Measurements from ENCODE around the gene EHBP1L1.

The EHBP1L1 gene

DNA sequence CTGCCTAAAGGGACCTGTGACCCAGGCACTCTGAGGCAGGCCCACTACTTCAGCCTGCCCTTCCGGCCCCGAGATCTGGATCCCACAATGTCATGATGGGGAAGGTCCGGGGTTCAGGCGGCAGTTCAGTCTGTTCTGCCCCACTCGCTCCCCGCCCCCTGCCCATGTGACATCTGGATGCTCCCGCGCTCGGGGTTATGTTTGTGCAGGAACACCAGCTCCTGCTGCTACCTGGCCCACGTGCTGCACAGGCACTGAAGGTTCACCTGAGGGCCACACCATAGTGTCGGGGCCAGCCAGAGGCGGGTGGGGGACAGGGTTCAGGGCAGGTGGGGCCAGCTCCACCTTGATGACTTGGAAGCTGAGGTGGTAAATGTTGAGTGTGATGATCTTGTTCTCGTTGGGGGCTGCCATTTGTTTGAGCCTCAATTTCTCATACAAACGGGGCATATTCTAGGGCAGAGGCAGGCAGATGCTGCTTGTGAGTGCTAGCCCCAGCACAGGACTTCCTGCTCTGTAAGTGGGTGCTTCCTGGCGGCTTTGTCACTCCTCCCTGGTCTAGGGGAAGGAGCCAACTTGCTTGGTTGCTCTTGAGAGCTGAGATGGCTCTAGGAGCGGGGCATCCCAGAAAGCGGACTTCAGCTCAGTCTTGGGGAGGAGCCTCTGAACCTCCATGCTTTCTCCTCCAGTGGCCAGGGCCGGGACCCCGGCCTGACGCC lies 57.7 kb downstream of the EHBP1L1 start:
- TF ChIP-seq, protein P1, sequence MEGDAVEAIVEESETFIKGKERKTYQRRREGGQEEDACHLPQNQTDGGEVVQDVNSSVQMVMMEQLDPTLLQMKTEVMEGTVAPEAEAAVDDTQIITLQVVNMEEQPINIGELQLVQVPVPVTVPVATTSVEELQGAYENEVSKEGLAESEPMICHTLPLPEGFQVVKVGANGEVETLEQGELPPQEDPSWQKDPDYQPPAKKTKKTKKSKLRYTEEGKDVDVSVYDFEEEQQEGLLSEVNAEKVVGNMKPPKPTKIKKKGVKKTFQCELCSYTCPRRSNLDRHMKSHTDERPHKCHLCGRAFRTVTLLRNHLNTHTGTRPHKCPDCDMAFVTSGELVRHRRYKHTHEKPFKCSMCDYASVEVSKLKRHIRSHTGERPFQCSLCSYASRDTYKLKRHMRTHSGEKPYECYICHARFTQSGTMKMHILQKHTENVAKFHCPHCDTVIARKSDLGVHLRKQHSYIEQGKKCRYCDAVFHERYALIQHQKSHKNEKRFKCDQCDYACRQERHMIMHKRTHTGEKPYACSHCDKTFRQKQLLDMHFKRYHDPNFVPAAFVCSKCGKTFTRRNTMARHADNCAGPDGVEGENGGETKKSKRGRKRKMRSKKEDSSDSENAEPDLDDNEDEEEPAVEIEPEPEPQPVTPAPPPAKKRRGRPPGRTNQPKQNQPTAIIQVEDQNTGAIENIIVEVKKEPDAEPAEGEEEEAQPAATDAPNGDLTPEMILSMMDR (IDR thresholded peaks at IDR 0.05; ENCODE audit: low read depth, low read length, missing control alignments): no peak
- DNase-seq (ENCODE audit: low read depth): no peak
- no peak overlapping the region for H3K4me3 ChIP-seq (ENCODE audit: low read depth, low read length)

DNA sequence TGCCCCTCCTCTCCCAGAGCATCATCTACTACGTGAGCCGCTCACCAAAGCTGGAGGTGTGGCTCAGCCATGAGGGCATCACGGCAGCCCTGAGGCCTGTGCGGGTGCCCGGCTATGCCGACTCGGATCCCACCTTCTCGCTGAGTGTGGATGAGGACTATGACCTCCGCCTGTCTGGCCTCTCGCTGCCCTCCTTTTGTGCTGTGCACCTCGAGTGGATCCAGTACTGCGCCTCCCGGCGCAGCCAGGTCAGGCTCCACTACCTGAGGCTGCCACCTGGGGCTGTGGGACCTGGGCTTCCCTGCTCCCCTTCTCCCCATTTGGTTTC lies 58.2 kb downstream of the EHBP1L1 start:
- no peak overlapping the region for H3K4me3 ChIP-seq (ENCODE audit: low read depth, low read length)
- TF ChIP-seq, protein P1 (IDR thresholded peaks at IDR 0.05; ENCODE audit: low read depth, low read length, missing control alignments): no peak
- no peak for DNase-seq (ENCODE audit: low read depth)

DNA sequence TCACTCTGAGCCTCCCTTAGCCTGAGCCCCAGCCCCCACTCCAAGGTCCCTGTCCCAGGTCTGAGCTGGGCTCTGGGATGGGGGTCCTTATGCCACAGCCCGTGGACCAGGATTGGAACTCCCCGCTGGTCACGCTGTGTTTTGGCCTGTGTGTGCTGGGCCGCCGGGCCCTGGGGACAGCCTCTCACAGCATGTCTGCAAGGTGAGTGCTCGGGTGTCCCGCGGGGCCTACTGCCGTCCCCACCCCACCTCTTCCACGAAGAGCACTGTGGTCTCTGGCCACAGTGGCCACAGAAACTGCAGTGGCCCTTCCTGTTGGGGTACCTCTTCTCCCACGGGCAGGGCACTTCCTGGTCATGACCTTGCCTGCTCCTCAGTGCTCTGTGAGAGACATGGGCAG lies 58.6 kb downstream of the EHBP1L1 start:
- no peak overlapping the region for H3K4me3 ChIP-seq (ENCODE audit: low read depth, low read length)
- no peak for DNase-seq (ENCODE audit: low read depth)
- TF ChIP-seq, protein P1 (IDR thresholded peaks at IDR 0.05; ENCODE audit: low read depth, low read length, missing control alignments): no peak

DNA sequence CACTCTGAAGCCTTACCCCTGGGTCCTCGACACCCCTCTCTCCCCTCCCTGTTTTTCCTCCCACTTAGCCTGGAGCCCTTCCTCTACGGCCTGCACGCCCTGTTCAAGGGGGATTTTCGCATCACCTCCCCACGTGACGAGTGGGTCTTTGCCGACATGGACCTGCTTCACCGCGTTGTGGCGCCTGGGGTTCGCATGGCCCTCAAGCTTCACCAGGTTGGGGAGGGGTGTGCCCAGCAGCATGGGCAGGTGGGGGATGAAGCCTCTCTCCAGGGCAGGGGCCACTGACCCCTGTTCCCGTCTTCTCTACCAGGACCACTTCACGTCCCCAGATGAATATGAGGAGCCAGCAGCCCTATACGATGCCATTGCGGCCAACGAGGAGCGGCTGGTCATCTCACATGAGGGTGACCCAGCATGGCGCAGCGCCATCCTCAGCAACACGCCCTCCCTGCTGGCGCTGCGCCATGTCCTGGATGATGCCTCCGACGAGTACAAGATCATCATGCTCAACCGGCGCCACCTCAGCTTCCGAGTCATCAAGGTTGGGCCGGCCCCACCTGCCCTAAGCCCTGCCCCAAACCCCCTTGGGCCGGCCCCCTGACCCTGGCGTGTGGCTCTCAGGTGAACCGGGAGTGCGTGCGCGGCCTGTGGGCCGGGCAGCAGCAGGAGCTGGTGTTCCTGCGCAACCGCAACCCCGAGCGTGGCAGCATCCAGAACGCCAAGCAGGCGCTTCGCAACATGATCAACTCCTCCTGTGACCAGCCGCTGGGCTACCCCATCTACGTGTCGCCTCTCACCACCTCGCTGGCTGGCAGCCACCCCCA lies 59.3 kb downstream of the EHBP1L1 start:
- no peak for DNase-seq (ENCODE audit: low read depth)
- TF ChIP-seq, protein P1 (IDR thresholded peaks at IDR 0.05; ENCODE audit: low read depth, low read length, missing control alignments): no peak
- H3K4me3 ChIP-seq (ENCODE audit: low read depth, low read length): no peak overlapping the region

DNA sequence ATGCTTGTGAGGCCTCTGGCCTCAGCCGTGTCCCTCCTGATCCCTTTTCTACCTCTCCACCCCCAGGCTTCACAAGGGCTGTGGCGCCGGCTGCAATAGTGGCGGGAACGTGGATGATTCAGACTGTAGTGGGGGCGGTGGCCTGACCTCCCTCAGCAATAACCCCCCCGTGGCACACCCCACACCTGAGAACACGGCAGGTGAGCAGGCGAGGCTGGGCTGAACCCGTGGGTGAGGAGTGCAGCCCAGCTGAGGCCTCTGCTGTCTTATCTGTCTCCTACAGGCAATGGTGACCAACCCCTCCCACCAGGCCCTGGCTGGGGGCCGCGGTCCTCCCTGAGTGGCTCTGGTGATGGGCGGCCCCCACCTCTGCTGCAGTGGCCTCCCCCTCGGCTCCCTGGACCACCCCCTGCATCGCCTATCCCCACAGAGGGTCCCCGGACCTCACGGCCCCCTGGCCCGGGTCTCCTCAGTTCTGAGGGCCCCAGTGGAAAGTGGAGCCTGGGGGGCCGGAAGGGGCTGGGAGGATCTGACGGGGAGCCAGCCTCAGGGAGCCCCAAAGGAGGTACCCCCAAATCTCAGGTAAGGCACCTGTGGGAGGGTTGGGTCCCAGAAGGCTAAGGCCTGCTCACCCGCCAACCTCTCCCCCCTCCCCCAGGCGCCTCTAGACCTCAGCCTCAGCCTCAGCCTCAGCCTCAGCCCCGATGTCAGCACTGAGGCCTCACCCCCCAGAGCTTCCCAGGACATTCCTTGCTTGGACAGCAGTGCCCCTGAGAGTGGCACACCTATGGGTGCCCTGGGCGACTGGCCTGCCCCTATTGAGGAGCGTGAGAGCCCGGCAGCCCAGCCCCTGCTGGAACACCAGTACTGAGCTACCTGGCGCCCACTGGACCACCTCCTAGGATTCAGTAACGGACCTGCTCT lies 60.5 kb downstream of the EHBP1L1 start:
- TF ChIP-seq, protein P1 (IDR thresholded peaks at IDR 0.05; ENCODE audit: low read depth, low read length, missing control alignments): no peak
- no peak overlapping the region for H3K4me3 ChIP-seq (ENCODE audit: low read depth, low read length)
- no peak for DNase-seq (ENCODE audit: low read depth)

DNA sequence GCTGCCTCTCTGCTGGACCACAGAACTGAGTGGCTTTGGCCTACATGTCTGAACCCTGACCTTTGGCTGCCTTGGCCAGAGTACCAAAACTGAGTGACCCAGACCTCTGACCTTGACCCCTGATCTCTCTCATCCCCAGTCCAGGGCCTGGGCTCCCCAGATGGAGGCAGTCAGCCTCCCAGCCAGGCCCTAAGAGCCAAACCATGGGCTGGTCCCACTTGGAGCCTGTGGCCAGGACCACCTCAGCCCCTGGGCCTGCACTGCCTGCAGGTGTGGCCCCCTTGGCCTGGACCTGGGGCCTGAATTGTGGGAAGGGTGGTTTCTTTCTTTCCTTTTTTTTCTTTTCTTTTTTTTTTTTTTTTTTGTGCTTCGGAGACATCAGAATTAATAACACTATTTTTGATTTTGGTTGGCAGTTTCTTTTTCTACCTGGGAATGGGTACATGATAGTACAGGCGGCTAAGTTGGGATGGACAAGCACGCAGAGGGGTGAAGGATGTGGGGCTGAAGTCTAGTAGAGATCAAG lies 61.2 kb downstream of the EHBP1L1 start:
- TF ChIP-seq, protein P1 (IDR thresholded peaks at IDR 0.05; ENCODE audit: low read depth, low read length, missing control alignments): no peak
- H3K4me3 ChIP-seq (ENCODE audit: low read depth, low read length): no peak overlapping the region; the same call in 1 of the 2 replicates
- no peak for DNase-seq (ENCODE audit: low read depth)

All from GM12864 (cell line).